ENCODE data around the gene MFAP5.
"Not testable (repeated sequence)": the region's sequence is repeated elsewhere in the genome, so short reads cannot be mapped to it uniquely, and the experiment has no call there.

- TF ChIP-seq RARB, ZFP30 (CRISPR knock-in tag; IDR thresholded peaks at IDR 0.05): not testable (repeated sequence)
Observed at GRCh38 chr12:8624750-8625149, 37.9 kb downstream of the MFAP5 start.

Measured in SK-N-SH treated with all-trans-retinoic acid at 6 μM for 48 hours (cell line).